Body of pancreas (tissue), 4 donors: ENCODE data around the gene L3HYPDH. TPM values are rescaled to one million over a fixed set of nuclear protein-coding genes. Genes with fewer than 3 reads are reported as not detected.

Experiments
- ATAC-seq: fragments of 150-250 bp; one replicate; pipeline ENCODE4 v1.9.1; 2016
- DNase-seq, 4 donors: peaks; one replicate each; pipeline ENCODE4 v3.0.0-alpha.2; 2019
- H3K27ac ChIP-seq, 4 donors: fragments of 200-600 bp; sonication (generic); 1 replicate in 3 of 4; 2 replicates in 1 of 4; pipeline versions ENCODE4 v1.5.1 to v1.6.1; 2016 to 2019; ENCODE audit warnings: mild to moderate bottlenecking in 1 of 4, mixed read lengths in 1 of 4, moderate library complexity in 1 of 4
- H3K27me3 ChIP-seq, 2 donors: fragments of 200-600 bp; sonication (generic); one replicate each; pipeline ENCODE4 v1.6.0; 2016; ENCODE audit warnings: mild to moderate bottlenecking in 1 of 2
- H3K36me3 ChIP-seq, 2 donors: fragments of 200-600 bp; sonication (generic); replicated peaks in 1 of 2; 2 replicates each; pipeline ENCODE4 v1.5.1; 2016; ENCODE audit warnings: low read depth in 2 of 2; ENCODE audit not compliant: insufficient read depth in 1 of 2
- H3K4me1 ChIP-seq: fragments of 200-600 bp; sonication (generic); one replicate; pipeline ENCODE4 v1.6.0; 2016
- H3K4me3 ChIP-seq, 2 donors: fragments of 200-600 bp; sonication (generic); 1 replicate in 1 of 2; 2 replicates in 1 of 2; pipeline ENCODE4 v1.5.1; 2016 to 2019
- H3K9me3 ChIP-seq, 3 donors: fragments of 200-600 bp; sonication (generic); 1 replicate in 2 of 3; 2 replicates in 1 of 3; pipeline ENCODE4 v1.5.1; 2016
- CTCF ChIP-seq, 7 experiments: fragments of 450-650 bp in 4 of 7; fragments of 200-600 bp in 3 of 7; sonication (generic) in 3 of 7; IDR thresholded peaks; one replicate each; pipeline ENCODE4 v1.5.1; 2016 to 2019; ENCODE audit warnings: antibody characterized with exemption in 7 of 7
- POLR2A ChIP-seq, 3 donors: fragments of 450-650 bp; IDR thresholded peaks; one replicate each; pipeline ENCODE4 v1.6.1; 2016; ENCODE audit warnings: antibody characterized with exemption in 3 of 3, mild to moderate bottlenecking in 2 of 3
- WGBS, 2 donors: methylation state at CpG; one replicate each; pipeline ENCODE4 v1.1.5; 2017; 5-methylcytosine and 5-hydroxymethylcytosine counted together
- intact Hi-C: fragments of 100-400 bp; cut with DNase I; formaldehyde crosslinking; loops from one replicate; pipeline ENCODE4 v1.15.1; 2023
- total RNA-seq, 2 donors: library from RNA; depleted of rRNA; stranded (reverse); fragments of >200 nt; gene quantifications; one replicate each; pipeline ENCODE4 v1.1.0, GENCODE V29; 2016

L3HYPDH gene
- total RNA-seq, 2 donors from 2014 or later, result 42.0 to 60.0 TPM

- TF ChIP-seq POLR2A (IDR thresholded peaks at IDR 0.05) (peak in 1 of 3 donors; percentile 11), CTCF (IDR thresholded peaks at IDR 0.05) (no peak)
- no peaks in the 10 kb centered on the region for H3K9me3 ChIP-seq
- no peaks in the 10 kb centered on the region for H3K27me3 ChIP-seq
- intact Hi-C loops, result no loop called here
- peak overlapping the region; percentile 81 to 96 (median 87) for H3K27ac ChIP-seq
- peak; percentile 34 to 54 (median 50) for DNase-seq
- peak overlapping the region in 1 of 2 donors; percentile 94 for H3K4me3 ChIP-seq
- no peaks in the 10 kb centered on the region for H3K36me3 ChIP-seq
- 41 to 59% methylated on average over 6 of the region's 6 CpGs for WGBS, 2 donors
- ATAC-seq, result peak; percentile 13
- peaks cover 50% of the 10 kb centered on the region for H3K4me1 ChIP-seq
These were observed 1.5 kb downstream of the L3HYPDH start for GRCh38 chr14:59482541-59483331.

DNA sequence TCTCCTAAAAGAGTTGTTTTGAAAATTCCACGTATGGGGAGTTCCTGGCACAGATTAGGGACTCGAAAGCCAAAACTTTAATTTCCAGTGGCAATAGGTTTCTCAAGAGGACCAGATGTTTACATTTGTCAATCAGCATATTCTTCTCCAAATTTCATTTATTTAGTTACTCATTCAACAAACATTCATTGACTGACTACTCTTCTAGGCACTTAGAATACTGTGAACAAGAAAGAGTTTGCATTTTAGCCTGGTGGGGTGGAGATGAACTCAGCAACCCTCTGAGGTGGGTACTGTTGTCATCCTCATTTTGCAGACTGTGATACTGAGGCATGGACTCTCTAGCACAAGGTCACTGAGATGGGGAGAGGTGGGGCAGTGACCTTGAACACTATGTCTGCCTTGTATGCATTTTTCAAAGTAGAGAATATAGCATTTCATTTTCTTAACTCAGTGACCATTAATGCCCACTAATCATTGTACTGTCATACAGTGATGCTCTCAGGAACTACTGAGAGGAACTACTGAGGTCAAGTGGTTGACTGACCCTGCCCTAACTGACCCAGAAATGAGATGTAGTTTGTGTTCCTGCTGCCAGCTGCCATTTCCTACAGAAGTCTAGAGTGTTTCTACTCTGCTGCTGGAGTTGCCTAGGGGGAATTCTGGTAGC is 2.2 kb downstream of the L3HYPDH start:
- 14 to 20% methylated on average over 2 of the region's 2 CpGs for WGBS, 2 donors
- Histone ChIP-seq H3K9me3 (no peaks in the 10 kb centered on the region), H3K4me3 (no peak overlapping the region), H3K4me1 (peaks cover 50% of the 10 kb centered on the region), H3K27me3 (no peaks in the 10 kb centered on the region), H3K36me3 (no peaks in the 10 kb centered on the region), H3K27ac (peak overlapping the region; percentile 1 to 96 (median 54))
- no peak for ATAC-seq
- TF ChIP-seq POLR2A (IDR thresholded peaks at IDR 0.05), result no peak
- TF ChIP-seq CTCF (IDR thresholded peaks at IDR 0.05), result no peak
- intact Hi-C loops, result no loop called here
- no peak for DNase-seq

DNA sequence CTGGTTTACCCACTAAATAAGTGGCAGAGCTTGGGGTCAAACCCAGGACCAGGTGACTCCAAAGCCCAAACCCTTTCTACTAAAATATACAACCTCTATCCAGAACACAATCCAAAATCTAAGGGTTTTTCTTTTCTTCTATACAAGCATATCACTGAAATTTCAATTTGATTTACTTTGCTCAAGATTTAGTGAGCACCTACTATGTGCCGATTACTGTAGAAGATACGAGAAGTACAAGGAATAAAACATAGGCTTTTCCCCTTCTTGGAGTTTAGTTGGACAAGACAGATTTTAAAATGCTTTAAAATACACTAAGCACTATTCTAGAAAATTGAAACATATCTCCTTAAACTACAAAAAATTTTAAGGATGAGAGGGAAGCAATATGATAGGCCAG is 2.8 kb downstream of the L3HYPDH start:
- H3K27me3 ChIP-seq, result no peaks in the 10 kb centered on the region
- WGBS, 2 donors, result 90 to 91% methylated on average over 2 of the region's 2 CpGs
- intact Hi-C loops, result no loop called here
- H3K4me1 ChIP-seq, result peaks cover 44% of the 10 kb centered on the region
- TF ChIP-seq CTCF (IDR thresholded peaks at IDR 0.05), result no peak
- H3K36me3 ChIP-seq, result no peaks in the 10 kb centered on the region
- no peak overlapping the region for H3K27ac ChIP-seq
- no peaks in the 10 kb centered on the region for H3K9me3 ChIP-seq
- H3K4me3 ChIP-seq, result no peak overlapping the region
- DNase-seq (no peak), ATAC-seq (no peak)

GRCh38 chr14:59480166-59480565 is 4.0 kb downstream of the L3HYPDH start:
- Histone ChIP-seq H3K27me3 (no peaks in the 10 kb centered on the region), H3K36me3 (peaks cover 0 to 5% of the 10 kb centered on the region in 2 donors), H3K27ac (no peak overlapping the region), H3K9me3 (no peaks in the 10 kb centered on the region), H3K4me3 (no peak overlapping the region), H3K4me1 (peaks cover 32% of the 10 kb centered on the region)
- TF ChIP-seq POLR2A (IDR thresholded peaks at IDR 0.05), result no peak
- TF ChIP-seq CTCF (IDR thresholded peaks at IDR 0.05), result no peak
- ATAC-seq (no peak), DNase-seq (no peak)
- intact Hi-C loops, result no loop called here
- 43% methylated on average over 1 of the region's 1 CpG for WGBS, 2 donors
